Activated CD4-positive, alpha-beta T cell treated with anti-CD3 and anti-CD28 coated beads for 36 hours (primary cell): ENCODE measurements around the gene CEMIP. TPM values are rescaled to one million over a fixed set of nuclear protein-coding genes. Genes with fewer than 3 reads are reported as not detected.
A peak's percentile ranks its signal among the peaks of the same experiment; 100 is the strongest.

Source experiments
- ATAC-seq: fragments of 200-7000 bp; cut with Tn5 transposase; one replicate; pipeline ENCODE4 v1.10.0; 2021; ENCODE audit warnings: mild to moderate bottlenecking, moderate library complexity
- CTCF ChIA-PET: fragments of 350-600 bp; sonication (Branson Sonifier 250); formaldehyde crosslinking; loops from one replicate; lab custom pipeline; 2021; ENCODE audit warnings: antibody characterized with exemption; lab: Charles Lee
- POLR2A ChIA-PET: fragments of 350-600 bp; sonication (Branson Sonifier 250); formaldehyde crosslinking; loops from one replicate; lab custom pipeline; 2021; ENCODE audit warnings: antibody characterized with exemption, inconsistent platforms; lab: Charles Lee
- DNase-seq: peaks from one replicate; pipeline ENCODE4 v3.0.0-alpha.2; 2020
- H3K27ac Mint-ChIP-seq: one replicate; pipeline ENCODE4 v1.8.0; 2021; ENCODE audit warnings: mixed read lengths
- H3K27me3 Mint-ChIP-seq: one replicate; pipeline ENCODE4 v1.8.0; 2021; ENCODE audit warnings: mixed read lengths
- H3K36me3 Mint-ChIP-seq: one replicate; pipeline ENCODE4 v1.8.0; 2021; ENCODE audit warnings: low read depth, mixed read lengths
- H3K4me1 Mint-ChIP-seq: one replicate; pipeline ENCODE4 v1.8.0; 2021; ENCODE audit warnings: mixed read lengths
- H3K4me3 Mint-ChIP-seq: one replicate; pipeline ENCODE4 v1.8.0; 2021; ENCODE audit warnings: mild to moderate bottlenecking, moderate library complexity, mixed read lengths
- H3K9me3 Mint-ChIP-seq: one replicate; pipeline ENCODE4 v1.8.0; 2021; ENCODE audit warnings: low read depth, mixed read lengths
- intact Hi-C, 2 experiments: fragments of 100-400 bp; cut with DNase I in 1 of 2; cut with micrococcal nuclease in 1 of 2; formaldehyde crosslinking; loops; one replicate each; pipeline versions ENCODE4 v1.14.2 to v1.15.1; 2022 to 2024; cut with DNase I, micrococcal nuclease
- total RNA-seq, 2 experiments: library from RNA; stranded (reverse); gene quantifications; one replicate each; pipeline ENCODE4 v1.2.3, GENCODE V29; 2021

CEMIP gene
- total RNA-seq, 2 experiments from 2014 or later: 0.04 TPM; not detected in 1

GRCh38 chr15:80776420-80777045 is 2.6 kb upstream of the CEMIP start:
- Mint-ChIP-seq H3K27me3 (peaks cover 44% of the 10 kb centered on the region), H3K36me3 (no peaks in the 10 kb centered on the region), H3K4me1 (peaks cover 6% of the 10 kb centered on the region), H3K4me3 (no peak overlapping the region), H3K9me3 (no peaks in the 10 kb centered on the region), H3K27ac (no peak overlapping the region)
- ChIA-PET CTCF (interaction anchor here (0.6 to 4.0 kb wide), 43 partner anchors 8 to 1443 kb away, joined by 3 to 51 read pairs (median 4); no protein-coding TSS in a partner anchor), POLR2A (interaction anchor here (1.0 kb wide), 1 partner anchor 319 kb away, joined by 3 read pairs; no protein-coding TSS in a partner anchor)
- peak; percentile 82 for DNase-seq
- intact Hi-C loops: loop anchor here (1.0 to 5.0 kb wide), 6 partner anchors 159 to 321 kb away; no protein-coding TSS in a partner anchor
- ATAC-seq: no peak

DNA sequence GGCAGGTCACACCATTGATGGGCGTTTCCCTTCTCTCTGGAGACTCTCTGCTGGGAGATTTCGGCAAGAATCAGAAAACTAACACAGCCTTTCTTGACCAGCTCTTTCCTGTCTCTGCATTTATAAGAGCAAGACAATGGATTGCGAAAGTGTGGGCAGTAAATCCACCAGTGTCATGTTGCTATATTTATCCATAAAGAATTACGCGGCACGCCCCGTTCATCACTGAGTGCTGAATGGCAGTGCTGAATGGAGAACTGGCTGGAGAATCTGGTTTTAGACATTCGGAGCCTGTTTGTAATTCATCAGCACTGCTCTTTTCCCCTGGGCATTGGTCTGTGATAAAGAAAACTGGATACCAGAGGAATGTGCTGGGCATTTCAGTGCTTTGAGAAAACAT is 2.0 kb upstream of the CEMIP start:
- Mint-ChIP-seq H3K36me3 (no peaks in the 10 kb centered on the region), H3K4me3 (no peak overlapping the region), H3K27me3 (peaks cover 50% of the 10 kb centered on the region), H3K4me1 (peaks cover 6% of the 10 kb centered on the region), H3K9me3 (no peaks in the 10 kb centered on the region), H3K27ac (no peak overlapping the region)
- DNase-seq (no peak), ATAC-seq (no peak)
- intact Hi-C loops: loop anchor here (2.0 to 5.0 kb wide), 3 partner anchors 160 to 208 kb away; no protein-coding TSS in a partner anchor
- POLR2A ChIA-PET: interaction anchor here (1.0 kb wide), 1 partner anchor 320 kb away, joined by 3 read pairs; no protein-coding TSS in a partner anchor
- CTCF ChIA-PET: interaction anchor here (0.6 to 4.0 kb wide), 25 partner anchors 8 to 1443 kb away, joined by 3 to 51 read pairs (median 5); no protein-coding TSS in a partner anchor

- POLR2A ChIA-PET: no interaction called here
- peaks cover 53% of the 10 kb centered on the region for H3K27me3 Mint-ChIP-seq
- peaks cover 8% of the 10 kb centered on the region for H3K4me1 Mint-ChIP-seq
- CTCF ChIA-PET: interaction anchor here (0.6 to 4.0 kb wide), 10 partner anchors 8 to 1276 kb away, joined by 3 to 51 read pairs (median 10); no protein-coding TSS in a partner anchor
- ATAC-seq (no peak), DNase-seq (no peak)
- intact Hi-C loops: loop anchor here (2.0 to 5.0 kb wide), 4 partner anchors 83 to 209 kb away; partner anchors contain the start of gene ABHD17C (in 1 of the 2)
- no peaks in the 10 kb centered on the region for H3K9me3 Mint-ChIP-seq
- no peak overlapping the region for H3K4me3 Mint-ChIP-seq
- no peak overlapping the region for H3K27ac Mint-ChIP-seq
- no peaks in the 10 kb centered on the region for H3K36me3 Mint-ChIP-seq
Measured at GRCh38 chr15:80777826-80778620, 1.1 kb upstream of the CEMIP start.

DNA sequence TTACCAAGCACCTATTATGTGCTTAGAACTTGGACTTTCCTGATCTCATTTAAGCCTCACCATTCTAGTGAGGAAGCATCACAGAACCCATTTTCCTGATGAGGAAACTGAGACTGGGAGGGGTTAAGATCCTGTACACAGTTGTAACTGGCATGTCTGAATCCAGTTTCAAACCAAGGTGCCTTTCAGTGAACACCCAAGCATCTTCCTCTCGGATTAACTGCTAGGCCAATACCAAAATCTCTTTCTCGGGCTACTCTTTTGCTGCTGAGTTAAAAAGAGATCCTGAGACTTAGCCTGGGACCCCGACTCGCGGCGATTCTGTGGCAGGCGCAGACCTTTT is 578 bp upstream of the CEMIP start:
- Mint-ChIP-seq H3K27me3 (peaks cover 52% of the 10 kb centered on the region), H3K9me3 (no peaks in the 10 kb centered on the region), H3K4me3 (no peak overlapping the region), H3K36me3 (no peaks in the 10 kb centered on the region), H3K4me1 (peaks cover 14% of the 10 kb centered on the region), H3K27ac (no peak overlapping the region)
- ATAC-seq: no peak
- ChIA-PET POLR2A (no interaction called here), CTCF (interaction anchor here (0.7 to 4.0 kb wide), 4 partner anchors 7 to 323 kb away, joined by 3 to 51 read pairs (median 13); no protein-coding TSS in a partner anchor)
- intact Hi-C loops: loop anchor here (2.0 to 5.0 kb wide), 3 partner anchors 84 to 194 kb away; partner anchors contain the start of gene ABHD17C (in 1 of the 2)
- no peak for DNase-seq

GRCh38 chr15:80779658-80780415 is 667 bp downstream of the CEMIP start:
- Mint-ChIP-seq H3K27me3 (peaks cover 47% of the 10 kb centered on the region), H3K27ac (no peak overlapping the region), H3K4me3 (peak overlapping the region; percentile 29), H3K36me3 (no peaks in the 10 kb centered on the region), H3K9me3 (no peaks in the 10 kb centered on the region), H3K4me1 (peaks cover 15% of the 10 kb centered on the region)
- DNase-seq (no peak), ATAC-seq (no peak)
- ChIA-PET CTCF (interaction anchor here (0.7 to 2.6 kb wide), 12 partner anchors 24 to 331 kb away, joined by 3 to 20 read pairs (median 3); no protein-coding TSS in a partner anchor), POLR2A (no interaction called here)
- intact Hi-C loops: loop anchor here (1.0 to 5.0 kb wide), 4 partner anchors 85 to 192 kb away; partner anchors contain the start of gene ABHD17C (in 1 of the 2)

DNA sequence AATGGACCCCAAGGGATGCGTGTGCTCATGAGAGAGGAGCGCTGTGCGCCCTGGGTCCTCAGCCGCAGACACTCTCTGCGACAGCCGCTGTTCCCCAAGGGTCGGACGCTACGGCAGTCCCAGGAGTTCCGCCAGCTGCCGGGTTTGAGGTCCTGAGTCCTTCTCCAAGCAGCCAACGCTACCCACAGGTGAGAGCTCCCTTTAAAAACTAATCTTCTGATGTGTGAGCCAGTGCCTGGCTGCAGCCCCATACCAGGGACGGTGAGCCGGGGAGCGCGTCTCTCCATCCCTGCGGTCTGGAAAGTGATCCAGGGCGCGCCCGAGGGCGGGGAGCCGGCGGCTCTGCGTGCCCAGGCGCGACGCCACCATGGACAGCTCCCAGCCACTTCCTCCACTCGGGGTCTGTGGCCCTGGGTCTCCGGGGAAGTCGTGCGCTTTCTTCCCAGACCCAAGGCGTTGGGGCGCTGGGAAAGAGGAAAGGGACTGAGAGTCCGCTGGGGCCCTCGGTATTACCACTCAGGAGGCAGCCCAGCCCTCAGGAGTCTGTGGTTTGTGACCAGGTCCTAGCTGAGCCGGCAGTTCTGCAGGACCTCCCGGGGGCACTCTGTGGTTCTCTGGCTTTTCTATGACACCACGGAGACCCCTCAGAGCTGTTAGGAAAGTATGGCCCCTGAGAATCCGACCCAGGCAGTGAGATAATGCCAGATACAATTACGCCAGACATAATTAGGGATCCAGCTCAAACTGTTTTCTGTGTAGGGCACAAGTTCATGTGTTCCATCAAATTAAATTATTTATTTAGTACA is 1.4 kb downstream of the CEMIP start:
- Mint-ChIP-seq H3K27ac (no peak overlapping the region), H3K4me1 (peaks cover 15% of the 10 kb centered on the region), H3K27me3 (peaks cover 46% of the 10 kb centered on the region), H3K36me3 (no peaks in the 10 kb centered on the region), H3K9me3 (no peaks in the 10 kb centered on the region), H3K4me3 (no peak overlapping the region)
- CTCF ChIA-PET: interaction anchor here (0.5 to 2.6 kb wide), 5 partner anchors 26 to 213 kb away, joined by 3 to 20 read pairs (median 4); no protein-coding TSS in a partner anchor
- intact Hi-C loops: no loop called here
- POLR2A ChIA-PET: no interaction called here
- no peak for ATAC-seq
- DNase-seq: peak; percentile 59

DNA sequence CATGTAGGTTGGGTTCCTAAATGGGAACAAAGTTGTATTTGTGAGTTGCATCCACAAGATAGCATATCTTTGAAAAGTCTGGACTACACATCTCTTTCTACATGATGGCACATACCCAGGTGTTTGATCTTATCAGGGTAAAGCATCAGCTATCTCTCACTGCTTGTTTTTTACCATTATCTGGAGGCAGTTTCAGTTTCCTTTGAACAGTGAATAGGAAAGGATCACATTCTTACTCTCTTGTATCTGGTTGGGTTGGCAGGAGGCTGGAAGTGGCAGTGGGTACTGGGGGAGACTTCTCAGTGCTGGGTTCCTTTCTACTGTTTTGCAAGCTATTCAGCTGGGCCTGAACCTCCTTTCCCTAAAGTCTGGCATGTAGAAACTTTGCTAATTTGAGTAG is 4.1 kb downstream of the CEMIP start:
- Mint-ChIP-seq H3K9me3 (no peaks in the 10 kb centered on the region), H3K36me3 (no peaks in the 10 kb centered on the region), H3K4me3 (no peak overlapping the region), H3K27ac (no peak overlapping the region), H3K27me3 (peaks cover 34% of the 10 kb centered on the region), H3K4me1 (peaks cover 15% of the 10 kb centered on the region)
- POLR2A ChIA-PET: interaction anchor here (1.4 kb wide), 1 partner anchor 21 kb away, joined by 4 read pairs; no protein-coding TSS in a partner anchor
- intact Hi-C loops: no loop called here
- CTCF ChIA-PET: interaction anchor here (0.7 to 4.5 kb wide), 6 partner anchors 7 to 328 kb away, joined by 3 to 23 read pairs (median 4); no protein-coding TSS in a partner anchor
- DNase-seq (no peak), ATAC-seq (peak; percentile 53)

DNA sequence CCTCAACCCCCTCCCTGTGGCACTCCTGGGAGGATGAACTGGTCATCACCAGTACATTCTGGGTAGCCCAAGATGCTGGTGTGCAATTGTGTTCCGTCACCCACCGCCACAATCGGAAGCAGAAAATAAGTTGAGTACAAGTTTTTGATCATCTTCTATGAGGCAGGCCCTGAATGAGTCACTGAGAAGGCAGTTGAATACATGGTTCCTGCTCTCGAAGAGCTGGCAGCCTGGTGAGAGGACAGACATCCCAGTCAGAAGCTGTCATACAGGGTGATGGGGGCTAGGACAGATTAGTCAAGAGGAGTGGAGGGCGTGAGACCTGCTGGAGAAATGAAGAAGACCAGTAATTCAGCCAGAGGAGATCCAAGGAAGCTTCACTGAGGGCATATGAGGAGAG is 6.2 kb downstream of the CEMIP start:
- H3K9me3 Mint-ChIP-seq: no peaks in the 10 kb centered on the region
- no peaks in the 10 kb centered on the region for H3K36me3 Mint-ChIP-seq
- POLR2A ChIA-PET: no interaction called here
- H3K27ac Mint-ChIP-seq: no peak overlapping the region
- CTCF ChIA-PET: interaction anchor here (0.7 to 4.5 kb wide), 4 partner anchors 9 to 218 kb away, joined by 3 to 23 read pairs (median 4); no protein-coding TSS in a partner anchor
- H3K4me3 Mint-ChIP-seq: no peak overlapping the region
- DNase-seq (no peak), ATAC-seq (peak; percentile 12)
- peaks cover 25% of the 10 kb centered on the region for H3K27me3 Mint-ChIP-seq
- H3K4me1 Mint-ChIP-seq: peaks cover 10% of the 10 kb centered on the region
- intact Hi-C loops: no loop called here

DNA sequence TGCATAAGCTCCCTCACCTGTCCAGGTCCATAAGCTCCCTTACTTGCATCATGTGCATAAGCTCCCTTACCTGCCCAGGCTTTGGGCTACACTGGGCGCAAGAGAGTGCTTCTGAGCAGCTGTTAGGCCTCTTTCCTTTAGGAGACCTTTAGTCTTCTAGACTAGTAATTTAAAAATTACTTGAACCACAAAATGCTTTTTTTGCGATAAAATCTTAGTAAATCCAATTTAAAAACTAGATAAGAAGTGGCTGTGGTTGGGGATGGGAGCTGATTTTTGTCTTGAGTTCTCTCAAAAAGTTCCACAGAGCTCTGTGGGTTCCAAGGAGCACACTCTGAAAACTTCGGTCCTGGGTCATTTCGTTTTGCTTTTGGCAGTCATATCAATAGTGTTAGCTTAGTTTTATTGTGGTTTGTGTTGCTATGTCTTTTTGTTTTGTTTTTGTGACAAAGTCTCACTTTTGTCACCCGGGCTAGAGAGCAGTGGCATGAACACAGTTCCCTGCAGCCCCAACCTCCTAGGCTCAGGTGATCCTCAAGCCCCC is 6.7 kb downstream of the CEMIP start:
- Mint-ChIP-seq H3K4me3 (no peak overlapping the region), H3K9me3 (no peaks in the 10 kb centered on the region), H3K27me3 (peaks cover 26% of the 10 kb centered on the region), H3K27ac (no peak overlapping the region), H3K36me3 (no peaks in the 10 kb centered on the region), H3K4me1 (peaks cover 10% of the 10 kb centered on the region)
- ChIA-PET CTCF (interaction anchor here (0.7 to 4.5 kb wide), 3 partner anchors 9 to 184 kb away, joined by 3 to 23 read pairs (median 5); no protein-coding TSS in a partner anchor), POLR2A (no interaction called here)
- ATAC-seq (no peak), DNase-seq (no peak)
- intact Hi-C loops: no loop called here

GRCh38 chr15:80787316-80787715 is 8.1 kb downstream of the CEMIP start:
- intact Hi-C loops: no loop called here
- Mint-ChIP-seq H3K9me3 (no peaks in the 10 kb centered on the region), H3K27me3 (peaks cover 15% of the 10 kb centered on the region), H3K36me3 (no peaks in the 10 kb centered on the region), H3K4me1 (peaks cover 10% of the 10 kb centered on the region), H3K4me3 (no peak overlapping the region), H3K27ac (no peak overlapping the region)
- POLR2A ChIA-PET: no interaction called here
- CTCF ChIA-PET: interaction anchor here (0.9 to 4.5 kb wide), 3 partner anchors 11 to 479 kb away, joined by 3 to 23 read pairs (median 4); no protein-coding TSS in a partner anchor
- DNase-seq (no peak), ATAC-seq (no peak)
